ENCODE data around the gene RIMS1. TPM values are rescaled to one million over a fixed set of nuclear protein-coding genes. Genes with fewer than 3 reads are reported as not detected.

Gene RIMS1
- total RNA-seq, 1 donor from 2014 or later = 6.3 TPM

DNA sequence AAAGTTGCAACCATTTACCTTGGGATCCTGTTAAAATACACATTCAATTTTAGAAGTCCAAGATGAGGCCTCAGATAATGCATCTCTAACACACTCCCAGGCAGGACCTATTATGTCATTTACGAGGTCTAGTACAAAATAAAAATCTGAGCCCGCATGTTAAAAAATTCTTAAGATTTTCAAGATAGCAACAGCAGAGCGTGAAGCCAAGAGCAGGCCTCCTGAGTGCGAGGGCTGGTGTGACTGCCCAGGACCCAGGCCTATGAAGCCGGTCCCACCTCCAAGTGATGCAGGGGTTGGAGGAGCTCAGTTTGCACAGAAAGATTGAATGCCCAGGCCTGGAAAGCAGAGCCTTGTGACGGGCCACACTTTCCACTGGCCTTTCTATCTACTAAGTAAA is 524.4 kb downstream of the RIMS1 start:
- no peak overlapping the region for H3K4me3 Mint-ChIP-seq
- DNase-seq (ENCODE audit: low spot score in 2 of 2, unreplicated experiment in 2 of 2) = no peak
- no peaks in the 10 kb centered on the region for H3K9me3 Mint-ChIP-seq
- no peaks in the 10 kb centered on the region for H3K36me3 Mint-ChIP-seq
- TF ChIP-seq, protein P1, sequence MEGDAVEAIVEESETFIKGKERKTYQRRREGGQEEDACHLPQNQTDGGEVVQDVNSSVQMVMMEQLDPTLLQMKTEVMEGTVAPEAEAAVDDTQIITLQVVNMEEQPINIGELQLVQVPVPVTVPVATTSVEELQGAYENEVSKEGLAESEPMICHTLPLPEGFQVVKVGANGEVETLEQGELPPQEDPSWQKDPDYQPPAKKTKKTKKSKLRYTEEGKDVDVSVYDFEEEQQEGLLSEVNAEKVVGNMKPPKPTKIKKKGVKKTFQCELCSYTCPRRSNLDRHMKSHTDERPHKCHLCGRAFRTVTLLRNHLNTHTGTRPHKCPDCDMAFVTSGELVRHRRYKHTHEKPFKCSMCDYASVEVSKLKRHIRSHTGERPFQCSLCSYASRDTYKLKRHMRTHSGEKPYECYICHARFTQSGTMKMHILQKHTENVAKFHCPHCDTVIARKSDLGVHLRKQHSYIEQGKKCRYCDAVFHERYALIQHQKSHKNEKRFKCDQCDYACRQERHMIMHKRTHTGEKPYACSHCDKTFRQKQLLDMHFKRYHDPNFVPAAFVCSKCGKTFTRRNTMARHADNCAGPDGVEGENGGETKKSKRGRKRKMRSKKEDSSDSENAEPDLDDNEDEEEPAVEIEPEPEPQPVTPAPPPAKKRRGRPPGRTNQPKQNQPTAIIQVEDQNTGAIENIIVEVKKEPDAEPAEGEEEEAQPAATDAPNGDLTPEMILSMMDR (IDR thresholded peaks at IDR 0.05; ENCODE audit: unreplicated experiment) = no peak
- H3K4me1 Mint-ChIP-seq = peaks cover 13% of the 10 kb centered on the region
- no peak overlapping the region for H3K27ac Mint-ChIP-seq
- H3K27me3 Mint-ChIP-seq (ENCODE audit: low read depth) = peaks cover 30% of the 10 kb centered on the region

DNA sequence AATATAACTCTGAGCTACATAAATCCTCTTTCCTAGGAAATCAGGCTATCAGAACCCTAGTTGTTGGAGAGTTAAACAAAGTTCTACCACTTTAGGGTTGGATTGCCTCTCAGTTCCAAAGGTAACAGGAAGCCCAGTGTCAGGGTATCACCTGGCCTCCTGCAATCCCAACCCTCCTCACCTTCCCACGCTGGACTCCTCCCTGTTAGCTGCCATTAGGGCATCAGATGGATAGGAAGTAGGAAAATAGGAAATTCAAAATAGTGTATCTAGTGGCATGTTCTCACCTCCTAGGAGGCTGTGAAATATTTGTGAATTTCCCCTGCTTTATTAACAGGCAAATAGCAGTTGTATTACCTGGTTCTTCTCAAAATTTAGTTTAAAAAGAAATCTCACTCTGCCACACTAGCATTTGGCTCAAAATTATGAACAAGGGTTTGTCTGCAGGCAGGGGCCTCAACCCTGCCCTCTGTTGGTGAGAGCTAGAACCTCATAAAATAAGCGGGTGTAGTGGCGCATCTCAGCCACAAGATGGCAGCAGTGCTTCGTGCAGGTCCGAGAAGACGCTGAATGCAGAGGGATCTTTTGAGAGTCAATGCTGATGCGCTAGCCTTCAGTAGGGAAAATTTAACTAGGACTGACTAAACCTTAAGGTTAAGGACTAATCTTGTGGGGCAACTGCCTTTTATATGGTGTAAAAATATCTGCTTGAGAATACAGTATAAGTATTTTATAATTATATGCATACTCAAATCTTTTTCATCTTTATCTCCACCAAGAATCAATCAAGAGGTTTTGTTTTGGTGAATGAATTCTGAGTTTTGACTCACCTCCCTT is 525.7 kb downstream of the RIMS1 start:
- no peak overlapping the region for H3K27ac Mint-ChIP-seq
- H3K9me3 Mint-ChIP-seq = no peaks in the 10 kb centered on the region
- H3K4me3 Mint-ChIP-seq = no peak overlapping the region
- TF ChIP-seq, protein P1 (IDR thresholded peaks at IDR 0.05; ENCODE audit: unreplicated experiment) = peak; percentile 100
- H3K4me1 Mint-ChIP-seq = peaks cover 13% of the 10 kb centered on the region
- peaks cover 24% of the 10 kb centered on the region for H3K27me3 Mint-ChIP-seq (ENCODE audit: low read depth)
- no peaks in the 10 kb centered on the region for H3K36me3 Mint-ChIP-seq
- peak; percentile 46 to 89 for DNase-seq (ENCODE audit: low spot score in 2 of 2, unreplicated experiment in 2 of 2)

DNA sequence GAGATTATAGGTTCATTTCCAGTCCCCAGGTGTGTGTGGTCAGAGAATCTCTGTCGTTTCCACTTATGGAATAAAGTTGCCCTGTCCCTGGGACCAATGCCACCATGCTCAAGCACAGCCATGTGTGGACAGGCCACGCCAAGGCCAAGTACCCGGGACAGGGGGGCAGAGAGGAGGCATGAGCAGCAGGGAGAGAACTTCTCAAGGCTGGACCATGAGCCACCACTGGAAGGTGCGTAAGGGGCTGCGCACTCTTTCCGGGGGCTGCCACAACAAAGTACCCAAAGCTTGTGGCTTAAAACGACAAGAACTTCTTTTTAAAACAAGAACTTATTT is 526.3 kb downstream of the RIMS1 start:
- no peaks in the 10 kb centered on the region for H3K36me3 Mint-ChIP-seq
- H3K27ac Mint-ChIP-seq = no peak overlapping the region
- DNase-seq (ENCODE audit: low spot score in 2 of 2, unreplicated experiment in 2 of 2) = no peak
- TF ChIP-seq, protein P1 (IDR thresholded peaks at IDR 0.05; ENCODE audit: unreplicated experiment) = no peak
- peaks cover 15% of the 10 kb centered on the region for H3K4me1 Mint-ChIP-seq
- peaks cover 23% of the 10 kb centered on the region for H3K27me3 Mint-ChIP-seq (ENCODE audit: low read depth)
- no peak overlapping the region for H3K4me3 Mint-ChIP-seq
- no peaks in the 10 kb centered on the region for H3K9me3 Mint-ChIP-seq

DNA sequence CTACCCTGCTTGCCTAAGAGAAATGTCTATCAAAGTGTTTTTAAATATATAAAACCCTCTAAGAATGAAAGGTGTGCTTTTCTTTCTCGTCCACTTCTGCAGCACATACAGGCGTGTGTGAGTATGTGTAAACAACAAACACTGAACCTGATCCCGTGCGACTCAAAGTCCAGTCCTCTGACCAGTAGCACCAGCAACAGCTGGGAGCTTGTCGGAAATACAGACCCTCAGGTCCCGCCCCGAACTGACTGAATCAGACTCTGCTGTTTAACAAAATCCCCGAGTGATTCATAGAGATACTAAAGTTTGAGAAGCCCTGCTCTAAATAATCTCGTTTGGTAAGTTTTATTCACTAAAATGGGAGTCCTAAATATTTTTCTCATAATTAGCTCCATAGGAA is 527.5 kb downstream of the RIMS1 start:
- DNase-seq (ENCODE audit: low spot score in 2 of 2, unreplicated experiment in 2 of 2) = no peak
- Mint-ChIP-seq H3K4me1 (peaks cover 24% of the 10 kb centered on the region), H3K27ac (no peak overlapping the region), H3K27me3 (ENCODE audit: low read depth) (peaks cover 21% of the 10 kb centered on the region), H3K4me3 (no peak overlapping the region), H3K9me3 (no peaks in the 10 kb centered on the region), H3K36me3 (no peaks in the 10 kb centered on the region)
- TF ChIP-seq, protein P1 (IDR thresholded peaks at IDR 0.05; ENCODE audit: unreplicated experiment) = no peak

DNA sequence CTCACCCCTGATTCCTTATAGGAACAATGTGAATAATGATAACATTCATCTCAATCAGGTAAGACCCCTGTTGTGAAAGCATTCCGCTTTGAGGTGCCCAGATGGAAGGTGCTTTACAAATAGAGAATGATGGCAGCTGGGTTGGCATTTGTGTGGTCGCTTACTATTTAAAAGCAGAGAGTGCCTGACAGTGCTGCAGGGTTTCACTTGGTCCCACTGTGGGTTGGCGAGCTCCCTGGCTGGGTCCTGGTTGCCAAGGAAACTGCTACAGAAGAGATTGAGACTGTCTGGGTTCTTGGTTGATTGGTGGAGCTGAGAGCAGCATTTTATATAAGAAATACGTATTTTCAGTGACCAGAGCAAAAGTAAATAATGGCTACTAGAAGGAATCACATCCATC is 528.3 kb downstream of the RIMS1 start:
- Mint-ChIP-seq H3K4me3 (no peak overlapping the region), H3K36me3 (no peaks in the 10 kb centered on the region), H3K27ac (no peak overlapping the region), H3K9me3 (no peaks in the 10 kb centered on the region), H3K27me3 (ENCODE audit: low read depth) (peaks cover 21% of the 10 kb centered on the region), H3K4me1 (peaks cover 24% of the 10 kb centered on the region)
- DNase-seq (ENCODE audit: low spot score in 2 of 2, unreplicated experiment in 2 of 2) = no peak
- TF ChIP-seq, protein P1 (IDR thresholded peaks at IDR 0.05; ENCODE audit: unreplicated experiment) = no peak

All from mesothelial cell of epicardium (in vitro differentiated cells).